ENCODE measurements around the gene GAD2. TPM values are rescaled to one million over a fixed set of nuclear protein-coding genes. Genes with fewer than 3 reads are reported as not detected.

GAD2 gene
- total RNA-seq, 2 donors from 2014 or later: 0.15 TPM; not detected in 1

DNA sequence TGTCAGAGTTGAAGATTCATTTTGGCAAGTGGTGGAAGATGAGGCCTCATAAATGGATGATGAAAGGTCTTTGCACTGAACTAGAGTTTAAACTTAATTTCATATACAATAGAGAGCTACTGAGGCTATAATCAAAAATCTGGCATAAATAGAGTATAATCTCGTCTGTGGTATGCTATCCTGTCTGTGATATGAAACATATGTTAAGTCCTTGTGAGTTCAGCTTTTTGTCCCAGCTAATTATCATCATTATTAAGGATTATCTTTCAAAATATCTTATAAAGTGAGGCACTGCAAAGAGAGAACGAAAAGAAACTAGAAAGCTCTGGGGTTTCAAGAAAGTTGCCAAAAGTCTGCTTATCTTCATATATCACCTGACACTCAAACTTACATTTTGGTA, 83.4 kb downstream of the GAD2 start:
- no peak overlapping the region for H3K4me3 Mint-ChIP-seq
- Histone ChIP-seq H3K4me1 (ENCODE audit: control insufficient read depth, insufficient read depth, low read length) (peaks cover 6% of the 10 kb centered on the region), H3K27me3 (ENCODE audit: control insufficient read depth, insufficient read depth, low read length, poor library complexity, severe bottlenecking) (no peaks in the 10 kb centered on the region), H3K9me3 (ENCODE audit: control insufficient read depth, low read length) (no peaks in the 10 kb centered on the region), H3K4me3 (ENCODE audit: low read length) (no peak overlapping the region), H3K27ac (ENCODE audit: low read depth, low read length) (no peak overlapping the region), H3K9ac (ENCODE audit: extremely low read depth, low read length, poor library complexity, severe bottlenecking) (no peak overlapping the region), H3K36me3 (ENCODE audit: control insufficient read depth, insufficient read depth, low read length) (no peaks in the 10 kb centered on the region)
- H3K4me1 Mint-ChIP-seq: peaks cover 8% of the 10 kb centered on the region
- H3K36me3 Mint-ChIP-seq (ENCODE audit: low read depth): no peaks in the 10 kb centered on the region
- WGBS, 2 experiments (ENCODE audit: insufficient coverage in 1 of 2, insufficient read length in 1 of 2): 83 to 100% methylated on average over 1 to 2 of the region's 2 CpGs
- DNase-seq: no peak
- TF ChIP-seq, protein P1, sequence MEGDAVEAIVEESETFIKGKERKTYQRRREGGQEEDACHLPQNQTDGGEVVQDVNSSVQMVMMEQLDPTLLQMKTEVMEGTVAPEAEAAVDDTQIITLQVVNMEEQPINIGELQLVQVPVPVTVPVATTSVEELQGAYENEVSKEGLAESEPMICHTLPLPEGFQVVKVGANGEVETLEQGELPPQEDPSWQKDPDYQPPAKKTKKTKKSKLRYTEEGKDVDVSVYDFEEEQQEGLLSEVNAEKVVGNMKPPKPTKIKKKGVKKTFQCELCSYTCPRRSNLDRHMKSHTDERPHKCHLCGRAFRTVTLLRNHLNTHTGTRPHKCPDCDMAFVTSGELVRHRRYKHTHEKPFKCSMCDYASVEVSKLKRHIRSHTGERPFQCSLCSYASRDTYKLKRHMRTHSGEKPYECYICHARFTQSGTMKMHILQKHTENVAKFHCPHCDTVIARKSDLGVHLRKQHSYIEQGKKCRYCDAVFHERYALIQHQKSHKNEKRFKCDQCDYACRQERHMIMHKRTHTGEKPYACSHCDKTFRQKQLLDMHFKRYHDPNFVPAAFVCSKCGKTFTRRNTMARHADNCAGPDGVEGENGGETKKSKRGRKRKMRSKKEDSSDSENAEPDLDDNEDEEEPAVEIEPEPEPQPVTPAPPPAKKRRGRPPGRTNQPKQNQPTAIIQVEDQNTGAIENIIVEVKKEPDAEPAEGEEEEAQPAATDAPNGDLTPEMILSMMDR (conservative IDR thresholded peaks at IDR 0.05): no peak
- peaks cover 2% of the 10 kb centered on the region for H3K27me3 Mint-ChIP-seq (ENCODE audit: insufficient read depth)
- H3K9me3 Mint-ChIP-seq: no peaks in the 10 kb centered on the region
- H3K27ac Mint-ChIP-seq: no peak overlapping the region

GRCh38 chr10:26303366-26303765, 86.8 kb downstream of the GAD2 start:
- DNase-seq: no peak
- H3K36me3 ChIP-seq (ENCODE audit: control insufficient read depth, insufficient read depth, low read length): no peaks in the 10 kb centered on the region
- Mint-ChIP-seq H3K27ac (no peak overlapping the region), H3K36me3 (ENCODE audit: low read depth) (no peaks in the 10 kb centered on the region), H3K4me1 (peaks cover 13% of the 10 kb centered on the region), H3K27me3 (ENCODE audit: insufficient read depth) (peaks cover 2% of the 10 kb centered on the region), H3K9me3 (no peaks in the 10 kb centered on the region), H3K4me3 (no peak overlapping the region)
- H3K27me3 ChIP-seq (ENCODE audit: control insufficient read depth, insufficient read depth, low read length, poor library complexity, severe bottlenecking): no peaks in the 10 kb centered on the region
- TF ChIP-seq, protein P1 (conservative IDR thresholded peaks at IDR 0.05): no peak
- H3K9me3 ChIP-seq (ENCODE audit: control insufficient read depth, low read length): no peaks in the 10 kb centered on the region
- no peak overlapping the region for H3K27ac ChIP-seq (ENCODE audit: low read depth, low read length)
- no peak overlapping the region for H3K9ac ChIP-seq (ENCODE audit: extremely low read depth, low read length, poor library complexity, severe bottlenecking)
- no peak overlapping the region for H3K4me3 ChIP-seq (ENCODE audit: low read length)
- H3K4me1 ChIP-seq (ENCODE audit: control insufficient read depth, insufficient read depth, low read length): peaks cover 4% of the 10 kb centered on the region

DNA sequence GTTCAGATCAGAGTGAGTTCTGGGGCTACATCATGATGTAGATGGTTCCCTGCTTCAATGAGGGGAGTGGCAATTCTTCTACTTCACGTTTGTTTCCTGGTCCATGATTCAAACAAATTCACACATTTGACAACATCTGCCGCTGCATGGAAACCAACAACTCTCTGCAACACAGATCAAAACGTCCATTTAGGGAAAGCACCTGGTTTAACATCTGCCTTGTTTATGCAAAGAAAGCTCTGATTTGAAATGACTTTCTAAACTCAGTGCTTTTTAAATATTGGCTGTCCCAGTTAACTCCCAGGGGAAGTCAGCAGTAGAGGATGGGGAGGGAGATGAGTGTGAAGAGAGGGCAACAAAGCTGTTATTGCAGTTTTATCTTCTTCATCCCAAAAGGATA, 93.8 kb downstream of the GAD2 start:
- Mint-ChIP-seq H3K9me3 (no peaks in the 10 kb centered on the region), H3K36me3 (ENCODE audit: low read depth) (no peaks in the 10 kb centered on the region), H3K27ac (no peak overlapping the region), H3K27me3 (ENCODE audit: insufficient read depth) (no peaks in the 10 kb centered on the region), H3K4me3 (no peak overlapping the region), H3K4me1 (peaks cover 23% of the 10 kb centered on the region)
- TF ChIP-seq, protein P1 (conservative IDR thresholded peaks at IDR 0.05): no peak
- H3K4me1 ChIP-seq (ENCODE audit: control insufficient read depth, insufficient read depth, low read length): peaks cover 3% of the 10 kb centered on the region
- no peaks in the 10 kb centered on the region for H3K9me3 ChIP-seq (ENCODE audit: control insufficient read depth, low read length)
- no peaks in the 10 kb centered on the region for H3K27me3 ChIP-seq (ENCODE audit: control insufficient read depth, insufficient read depth, low read length, poor library complexity, severe bottlenecking)
- H3K4me3 ChIP-seq (ENCODE audit: low read length): no peak overlapping the region
- 75 to 89% methylated on average over 3 of the region's 3 CpGs for WGBS, 2 experiments (ENCODE audit: insufficient coverage in 1 of 2, insufficient read length in 1 of 2)
- no peak overlapping the region for H3K27ac ChIP-seq (ENCODE audit: low read depth, low read length)
- no peak overlapping the region for H3K9ac ChIP-seq (ENCODE audit: extremely low read depth, low read length, poor library complexity, severe bottlenecking)
- no peak for DNase-seq
- H3K36me3 ChIP-seq (ENCODE audit: control insufficient read depth, insufficient read depth, low read length): no peaks in the 10 kb centered on the region

Measured in endodermal cell (in vitro differentiated cells).